IPS-NIHi11 (cell line): Measurements from ENCODE around the gene KAZN.

Experiments
- DNase-seq: peaks from one replicate; pipeline ENCODE4 v3.0.0; 2012; ENCODE audit warnings: mixed read lengths, low spot score

Gene KAZN

DNA sequence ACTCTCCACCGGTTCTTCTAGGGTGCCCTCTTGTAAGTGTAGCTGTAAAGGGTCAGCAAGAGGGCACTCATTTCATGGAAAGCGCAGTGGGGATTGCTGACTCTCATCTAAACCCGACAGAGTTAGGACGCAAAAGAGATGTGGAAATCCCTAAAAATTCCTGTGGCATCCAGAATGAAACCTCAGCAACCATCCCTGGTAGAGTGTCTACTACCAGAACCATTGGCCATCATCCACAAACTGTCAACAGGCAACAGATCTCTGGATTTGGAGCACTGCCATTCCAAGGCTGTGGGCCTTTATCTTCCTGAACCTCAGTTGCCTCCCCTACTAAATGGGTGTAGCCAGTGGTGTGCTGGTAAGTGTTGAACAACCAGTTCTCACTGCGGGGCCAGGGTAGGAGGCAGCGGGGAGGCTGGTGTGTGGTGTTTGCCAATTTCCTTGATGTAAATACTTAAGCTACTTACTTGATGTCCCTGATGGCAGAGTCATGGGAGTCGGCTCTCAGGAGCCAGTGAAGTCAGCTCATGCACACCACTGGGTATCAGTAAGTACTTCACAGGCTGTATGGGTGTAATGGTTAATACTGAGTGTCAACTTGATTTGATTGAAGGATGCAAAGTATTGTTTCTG lies 195.8 kb downstream of the KAZN start:
- DNase-seq: no peak

DNA sequence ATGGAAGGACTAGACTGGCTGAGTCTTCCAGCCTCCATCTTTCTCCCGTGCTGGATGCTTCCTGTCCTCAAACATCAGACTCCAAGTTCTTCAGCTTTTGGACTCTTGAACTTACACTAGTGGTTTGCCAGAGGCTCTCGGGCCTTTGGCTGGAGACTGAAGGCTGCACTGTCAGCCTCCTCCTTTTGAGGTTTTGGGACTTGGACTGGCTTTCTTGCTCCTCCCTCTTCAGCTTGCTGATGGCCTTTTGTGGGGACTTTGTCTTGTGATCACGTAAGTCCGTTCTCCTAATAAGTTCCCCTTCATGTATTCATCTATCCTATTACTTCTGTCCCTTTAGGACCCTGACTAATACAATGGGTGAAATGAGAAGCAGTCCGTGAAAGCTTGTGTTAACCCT lies 196.4 kb downstream of the KAZN start:
- no peak for DNase-seq

DNA sequence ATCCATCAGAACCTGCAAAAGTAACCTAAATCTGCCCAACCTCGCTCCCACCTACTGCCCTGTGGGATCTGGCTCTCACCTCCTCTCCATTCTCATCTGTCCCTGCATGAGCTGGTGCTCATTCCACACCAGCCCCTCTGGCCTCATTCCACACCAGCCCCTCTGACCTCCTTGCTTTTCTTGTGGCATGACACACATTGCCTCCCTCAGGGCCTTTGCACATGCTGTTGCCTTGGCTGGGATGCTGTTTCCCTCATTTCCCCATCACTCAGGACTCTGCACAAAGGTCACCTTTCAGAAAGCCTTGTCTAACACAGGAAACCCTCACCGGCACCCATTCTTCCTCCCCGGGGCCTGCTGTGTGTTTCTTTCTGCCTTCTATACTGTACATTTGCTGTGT lies 197.1 kb downstream of the KAZN start:
- no peak for DNase-seq

DNA sequence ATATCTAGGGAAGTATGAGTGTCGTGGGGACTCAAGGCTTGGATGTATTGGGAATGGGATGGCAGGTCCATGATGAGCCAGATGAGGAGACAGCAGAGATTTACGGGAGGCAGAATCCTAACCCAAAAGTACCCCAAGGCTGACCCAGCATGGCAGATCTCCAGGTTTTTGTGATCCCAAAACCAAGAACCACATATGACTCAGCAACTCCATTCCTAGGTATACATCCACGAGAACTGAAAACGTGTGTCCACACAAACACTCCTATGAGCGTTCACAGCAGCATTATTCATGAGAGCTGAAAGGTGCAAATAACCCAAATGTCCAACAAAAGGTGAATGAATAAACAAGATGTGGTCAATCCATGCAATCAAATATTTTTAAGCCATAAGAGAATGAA lies 201.5 kb downstream of the KAZN start:
- no peak for DNase-seq

DNA sequence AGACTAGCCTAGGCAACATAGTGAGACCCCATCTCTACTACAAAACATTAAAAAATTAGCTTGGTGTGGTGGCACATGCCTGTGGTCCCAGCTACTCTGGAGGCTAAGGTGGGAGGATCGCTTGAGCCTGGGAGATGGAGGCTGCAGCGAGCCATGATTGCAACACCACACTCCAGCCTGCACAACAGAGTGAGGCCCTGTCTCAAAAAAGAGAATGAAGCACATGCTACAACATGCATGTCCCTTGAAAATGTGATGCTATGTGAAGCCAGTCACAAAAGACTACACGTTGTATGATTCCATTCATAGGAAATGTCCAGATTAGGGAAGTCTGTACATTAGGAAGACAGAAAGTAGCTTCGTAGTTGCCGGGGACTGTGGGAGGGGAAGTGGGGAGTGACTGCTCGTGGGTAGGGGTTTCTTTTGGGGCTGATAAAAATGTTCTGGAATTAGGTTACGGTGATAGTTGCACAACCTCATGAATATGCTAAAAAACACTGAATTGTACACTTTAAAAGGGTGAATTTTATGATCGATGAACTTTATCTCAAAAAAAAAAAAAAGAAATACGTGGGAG lies 202.1 kb downstream of the KAZN start:
- no peak for DNase-seq

DNA sequence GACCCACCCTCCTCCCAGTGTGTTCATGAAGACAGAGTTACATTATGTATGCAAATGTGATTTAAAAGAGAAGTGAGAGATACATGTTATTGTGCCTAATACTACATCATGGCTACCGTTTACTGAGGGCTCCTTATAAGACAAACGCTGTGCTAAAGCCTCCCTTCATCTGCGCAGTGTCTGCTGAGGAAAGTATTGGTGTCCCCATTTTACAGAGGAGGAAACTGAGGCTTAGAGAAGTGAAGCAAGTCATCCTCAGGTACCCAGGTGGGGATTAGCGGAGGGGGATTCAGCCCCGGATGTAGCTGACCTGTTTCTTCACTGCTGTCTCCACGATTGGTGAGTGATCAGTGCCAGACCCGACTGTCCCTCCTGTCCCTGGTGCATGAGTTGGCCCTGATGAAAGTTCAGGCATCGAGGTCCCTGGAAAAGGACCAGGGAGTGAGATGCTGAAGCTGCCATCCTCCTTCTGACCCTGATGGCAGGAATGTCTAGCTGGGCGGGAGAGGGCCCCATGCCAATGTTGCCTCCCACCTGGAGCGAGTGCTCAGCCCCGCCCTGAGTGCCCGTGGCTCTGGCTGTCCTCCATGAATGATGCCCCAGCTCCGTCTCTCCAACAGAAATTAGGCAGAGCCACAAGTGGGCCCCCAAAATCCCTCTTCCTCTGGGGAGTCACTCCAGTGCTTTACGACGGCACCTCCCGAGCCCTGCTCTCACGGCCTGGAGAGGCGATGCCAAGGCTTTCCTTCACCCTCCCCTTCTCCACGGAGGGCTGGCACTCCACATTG lies 204.7 kb downstream of the KAZN start:
- no peak for DNase-seq

DNA sequence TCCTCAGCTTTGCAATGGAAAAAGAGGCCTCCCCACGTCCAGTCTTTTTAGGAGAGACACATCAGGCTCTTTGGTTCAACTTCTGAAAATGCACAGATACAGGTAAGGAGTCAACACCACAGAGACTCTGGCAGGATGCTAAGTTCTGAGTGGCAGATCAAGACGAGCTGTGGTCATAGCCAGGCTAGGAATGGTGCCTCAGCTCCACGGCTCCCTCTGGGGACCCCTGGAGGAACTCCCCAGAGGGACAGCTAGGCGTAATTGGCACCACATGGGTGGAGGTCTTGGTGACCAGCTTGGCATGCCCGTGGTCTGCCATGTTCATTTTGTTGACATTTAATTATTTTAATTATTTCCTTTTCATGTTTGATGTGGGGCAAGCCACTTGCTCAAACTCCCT lies 206.1 kb downstream of the KAZN start:
- DNase-seq: peak; percentile 74

DNA sequence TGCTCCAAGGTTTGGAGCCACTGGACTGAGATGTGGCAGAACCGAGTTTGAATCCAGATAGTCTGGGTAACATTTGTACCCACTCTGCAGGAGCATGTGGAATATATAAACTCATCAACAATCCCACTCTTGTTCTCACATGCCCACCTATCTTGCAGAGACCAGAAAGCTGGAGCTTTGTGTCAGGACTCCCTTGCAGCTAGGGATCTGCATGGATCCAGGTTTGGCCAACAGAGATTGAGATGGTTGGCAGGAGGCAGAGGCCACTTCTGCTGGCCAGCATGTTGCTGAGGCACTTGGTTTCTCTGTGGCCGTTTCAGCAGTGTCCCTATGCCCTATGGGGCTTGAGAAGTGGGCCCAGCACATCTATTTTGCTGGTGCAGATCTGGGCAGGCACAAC lies 208.3 kb downstream of the KAZN start:
- no peak for DNase-seq

DNA sequence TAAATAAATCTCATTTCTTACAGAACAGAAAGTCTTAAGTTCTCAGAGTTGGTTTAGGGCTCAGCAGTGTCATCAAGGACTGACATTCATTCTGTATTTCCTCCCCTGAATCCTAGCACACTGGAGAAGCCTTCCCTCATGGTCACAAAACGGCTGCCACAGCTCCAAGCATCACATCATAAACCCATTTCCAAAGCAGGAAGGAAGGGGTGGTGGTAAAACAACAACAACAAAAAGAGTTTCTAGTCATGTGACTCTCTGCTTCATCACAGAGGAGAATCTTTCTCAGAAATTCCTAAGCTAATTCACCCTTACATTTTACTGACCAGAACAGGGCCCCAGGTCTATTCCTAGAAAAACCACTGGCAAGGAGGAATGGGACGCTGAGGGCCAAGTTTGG lies 210.3 kb downstream of the KAZN start:
- no peak for DNase-seq

DNA sequence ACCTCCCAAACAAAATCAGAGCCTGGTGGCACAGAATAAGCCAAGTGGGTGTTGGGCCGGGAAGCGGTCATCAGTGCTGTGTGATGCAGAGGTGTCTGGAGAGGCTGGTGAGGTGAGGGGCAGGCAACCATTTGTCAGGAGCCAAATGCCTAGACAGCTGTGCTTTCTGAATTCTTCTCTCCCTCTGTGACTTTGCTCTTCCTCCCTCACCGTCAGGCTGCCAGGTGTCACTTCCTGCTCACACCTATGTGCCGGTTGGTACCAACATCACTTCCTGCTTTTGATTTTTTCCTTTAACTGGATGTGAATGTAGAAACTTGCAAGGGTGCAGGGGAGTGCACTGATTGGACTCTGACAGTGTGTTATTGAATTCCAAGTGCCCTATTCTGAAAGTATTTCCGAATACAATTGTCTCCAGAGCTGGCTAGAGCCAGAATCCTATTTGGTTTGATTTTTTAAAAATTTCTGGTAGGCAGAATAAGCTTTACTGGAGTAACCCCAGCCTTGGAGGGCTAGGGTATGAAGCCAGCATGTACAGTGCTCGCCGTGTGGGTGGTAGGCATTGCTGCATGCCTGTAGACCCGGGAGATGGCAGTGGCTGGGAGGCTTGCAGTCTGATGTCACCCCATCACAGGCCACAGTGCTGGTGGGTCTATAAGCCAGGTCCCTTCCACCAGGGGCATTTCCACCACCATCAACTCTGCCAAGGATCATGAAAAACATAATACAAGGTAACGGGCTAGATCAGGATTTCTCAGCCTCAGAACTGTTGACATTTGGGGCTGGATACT lies 210.9 kb downstream of the KAZN start:
- no peak for DNase-seq

DNA sequence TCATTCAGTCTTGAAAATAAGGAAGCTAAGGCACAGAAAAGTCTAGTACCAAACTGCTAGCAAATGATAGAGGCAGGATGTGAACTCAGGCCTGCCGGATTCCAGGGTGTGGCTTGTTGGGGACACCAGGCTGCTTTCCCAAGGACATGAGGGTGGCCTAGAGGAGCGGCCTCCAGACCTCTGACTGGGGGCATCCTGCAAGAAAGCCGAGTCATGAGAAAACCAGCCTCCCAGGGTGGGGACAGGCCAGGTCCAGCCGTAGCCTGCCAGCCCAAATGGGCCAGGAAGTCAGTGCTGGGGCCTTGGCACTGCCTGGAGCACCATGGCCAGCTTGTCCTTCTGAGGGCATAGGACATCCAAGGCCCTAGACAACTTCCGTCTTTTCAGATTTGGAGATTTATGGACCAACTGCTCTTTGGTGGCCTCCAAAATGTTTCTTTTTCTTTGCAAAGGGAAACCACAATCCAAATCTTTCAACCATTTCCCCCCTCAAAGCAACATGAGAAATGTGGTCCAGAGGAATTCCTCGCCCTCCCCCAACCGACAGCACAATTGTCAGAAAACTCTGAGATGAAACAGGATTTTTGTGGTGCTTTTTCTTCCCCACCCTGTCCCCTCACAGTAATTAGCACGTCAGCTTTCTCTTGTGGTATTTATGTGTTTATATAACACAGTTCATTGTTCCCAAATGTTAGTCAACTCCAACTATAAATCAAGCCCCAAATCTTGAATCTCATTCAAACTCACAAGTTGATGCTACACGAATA lies 212.3 kb downstream of the KAZN start:
- DNase-seq: no peak

DNA sequence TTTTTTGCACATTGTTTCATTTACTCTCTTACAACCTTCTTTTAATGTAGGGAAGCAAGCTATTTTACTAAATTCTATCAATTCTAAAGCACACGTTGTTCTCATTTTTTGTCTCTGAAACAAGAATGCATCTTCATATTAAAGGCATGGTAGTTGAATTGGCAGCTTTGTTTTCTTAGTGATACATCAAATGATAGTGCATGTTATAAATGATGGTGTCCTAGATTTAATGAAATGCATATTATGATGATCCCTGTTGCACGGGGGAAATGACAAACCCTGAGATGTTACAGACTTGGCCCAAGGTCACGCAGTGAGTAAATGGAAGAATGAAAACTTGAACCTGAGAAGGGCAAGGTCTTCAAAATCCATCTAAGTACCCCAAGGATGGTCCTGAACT lies 213.1 kb downstream of the KAZN start:
- no peak for DNase-seq

DNA sequence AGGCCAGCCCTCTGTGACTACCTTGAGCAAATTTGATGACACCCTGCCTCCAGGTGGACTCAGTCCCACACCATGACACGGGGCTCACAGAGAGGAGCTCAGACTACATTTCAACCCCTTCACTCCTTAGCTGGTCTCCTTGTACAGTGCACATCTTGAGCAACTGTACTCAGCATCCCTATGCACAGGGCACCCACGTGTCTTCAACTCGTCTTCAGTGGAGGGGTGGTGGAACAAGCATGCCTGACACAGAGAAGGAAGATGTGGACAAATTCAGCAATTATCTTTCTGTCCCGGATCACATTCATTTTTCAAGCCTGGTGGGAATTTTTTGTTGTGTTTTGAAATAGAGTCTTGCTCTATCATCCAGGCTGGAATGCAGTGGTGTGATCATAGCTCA lies 213.7 kb downstream of the KAZN start:
- no peak for DNase-seq

DNA sequence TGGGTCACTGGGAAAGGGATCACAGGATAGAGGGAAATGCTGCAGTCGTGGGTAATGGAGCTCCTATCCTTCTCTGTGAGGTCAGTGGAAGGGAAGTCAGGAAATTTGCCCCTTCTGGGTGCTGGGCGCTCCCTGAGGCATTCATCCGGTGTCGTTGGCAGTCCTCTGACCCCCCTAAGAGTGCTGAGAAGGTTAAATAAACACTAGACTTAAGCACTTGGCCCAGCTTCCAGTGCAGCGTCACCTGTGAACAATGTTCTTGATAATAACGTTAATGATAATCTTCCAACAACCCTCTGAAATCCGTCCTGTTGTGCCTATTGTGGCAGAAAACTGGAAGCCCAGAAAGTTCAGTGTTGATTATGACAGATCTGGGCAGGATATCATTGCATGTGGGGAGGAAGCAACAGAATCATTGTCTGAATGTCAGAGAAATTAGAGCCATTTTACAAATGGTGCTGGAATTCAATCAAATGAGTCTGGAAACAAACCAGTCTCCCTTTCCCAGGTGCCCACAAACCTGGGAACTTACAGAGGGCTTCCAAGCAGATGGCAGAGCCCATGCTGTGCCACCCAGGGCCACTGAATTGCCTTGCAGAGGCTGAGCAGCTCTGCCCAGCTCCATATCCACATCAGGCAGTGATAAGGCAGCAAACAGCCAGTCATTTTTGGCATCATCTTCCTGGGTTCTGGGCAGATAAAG lies 216.8 kb downstream of the KAZN start:
- DNase-seq: no peak

DNA sequence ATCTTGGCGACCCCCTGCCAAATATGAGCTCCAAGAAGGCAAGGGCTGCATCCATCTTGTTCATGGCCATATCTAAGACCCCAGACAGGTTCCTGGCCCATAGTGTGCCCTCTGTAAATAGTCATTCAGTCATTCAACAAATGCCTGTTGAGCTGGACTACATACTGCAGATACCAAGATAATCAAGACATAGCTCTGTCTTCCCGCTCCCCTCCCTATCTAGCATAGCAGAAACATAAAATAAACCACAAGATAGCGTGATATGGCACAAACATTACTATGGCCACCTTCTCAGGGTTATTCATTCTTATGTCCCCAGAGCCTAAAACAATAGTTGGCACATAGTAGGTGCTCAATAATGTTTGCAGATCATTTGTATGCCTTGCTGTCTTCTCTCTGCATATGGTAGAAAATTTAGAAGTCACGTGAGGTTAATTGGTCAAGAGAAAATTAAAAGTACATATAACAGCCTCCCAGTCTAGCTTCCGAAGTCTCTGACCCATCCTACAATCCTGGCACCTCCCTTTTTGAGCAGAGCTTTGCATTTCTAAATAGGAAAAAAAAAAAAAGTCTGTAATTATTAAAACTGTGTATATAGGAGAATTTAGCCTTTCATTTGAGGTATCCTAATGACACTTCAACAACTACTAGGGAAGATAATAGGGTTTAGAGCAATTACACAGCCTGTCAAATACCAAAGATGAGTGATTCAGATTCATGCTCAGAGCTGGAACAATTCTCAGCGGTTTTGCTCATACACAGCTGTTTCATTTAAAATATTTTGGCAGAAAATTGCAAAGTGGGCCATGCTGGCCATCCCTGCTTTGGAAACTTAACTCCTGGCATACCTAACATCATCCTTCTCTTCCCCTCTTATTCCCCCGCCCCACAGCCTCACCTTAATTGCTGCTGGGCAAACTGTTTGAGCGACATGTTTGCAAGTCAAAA lies 219.0 kb downstream of the KAZN start:
- DNase-seq: no peak

DNA sequence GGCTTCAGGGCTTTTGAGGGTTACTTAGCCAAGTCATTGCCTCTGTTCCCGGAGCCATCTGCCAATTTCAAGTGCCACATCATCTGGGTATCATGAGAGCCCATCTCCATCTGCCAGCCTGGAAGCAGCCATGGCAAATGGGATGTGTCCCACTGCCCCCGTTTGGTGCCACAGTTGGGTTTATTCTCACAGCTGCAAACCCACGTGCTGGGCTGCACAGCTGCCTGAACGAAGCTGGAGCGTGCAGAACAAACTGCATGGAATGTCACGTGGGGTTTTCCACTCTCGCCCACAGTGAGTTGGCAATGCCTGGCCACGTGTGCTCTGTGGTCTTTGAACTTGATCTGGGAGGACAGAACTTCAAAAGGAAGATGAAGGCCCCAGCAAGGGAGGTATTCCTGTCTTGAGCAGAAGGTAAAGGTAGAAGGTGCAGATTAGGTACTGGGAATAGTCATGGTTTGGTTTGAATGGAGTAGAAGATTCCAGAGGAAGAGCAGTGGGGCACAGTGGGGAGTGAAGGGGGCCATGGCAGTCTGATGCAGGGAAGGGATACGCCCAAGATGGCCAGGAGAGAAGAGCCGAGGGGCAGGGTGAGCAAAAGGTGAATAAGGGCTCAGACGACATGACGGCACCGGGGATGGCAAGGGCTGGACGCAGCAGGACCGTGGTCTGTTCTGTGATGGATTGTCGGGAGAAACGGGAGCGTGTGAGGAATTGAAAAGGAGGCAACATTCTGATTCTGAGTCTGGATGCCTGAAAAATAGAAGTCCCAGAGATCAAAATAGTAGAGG lies 222.0 kb downstream of the KAZN start:
- no peak for DNase-seq

DNA sequence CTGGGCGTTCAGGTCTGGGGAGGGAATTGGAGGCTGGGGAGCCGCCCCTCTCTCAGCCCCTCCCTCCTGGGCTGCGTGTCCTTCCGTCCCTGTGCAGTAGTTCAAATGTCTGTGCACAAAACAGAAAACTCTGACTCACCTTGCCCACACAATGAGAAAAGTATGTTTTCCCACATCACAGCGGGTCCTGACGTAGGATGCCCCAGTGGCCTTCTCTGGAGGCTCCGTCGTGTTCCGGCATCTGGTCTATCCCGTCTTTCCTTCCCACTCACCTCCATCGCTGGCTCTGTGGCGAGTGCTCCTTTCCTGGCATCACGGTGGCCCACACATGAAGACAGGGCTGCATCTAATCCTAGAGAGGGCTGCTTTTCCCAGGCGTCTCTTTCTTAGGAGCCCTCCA lies 224.0 kb downstream of the KAZN start:
- DNase-seq: no peak

DNA sequence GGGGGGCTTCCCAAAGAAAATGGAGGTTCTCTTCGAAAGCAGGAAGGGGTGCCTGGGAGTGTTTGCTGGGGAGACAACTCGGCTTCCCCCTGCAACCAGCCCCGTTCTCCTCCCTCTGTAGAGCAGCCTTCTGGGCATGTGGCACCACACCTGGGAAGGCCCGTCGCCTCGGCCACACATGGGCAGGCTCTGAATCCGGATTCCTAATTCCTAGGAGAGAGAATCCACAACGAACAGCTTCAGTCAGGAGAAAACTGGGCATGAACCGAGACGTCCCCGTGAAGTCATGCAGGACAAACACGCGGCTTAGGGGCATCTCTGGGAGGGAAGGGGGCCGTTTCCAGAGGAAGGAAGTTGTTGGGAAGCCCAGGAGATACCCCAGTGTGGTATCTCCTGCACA lies 224.5 kb downstream of the KAZN start:
- no peak for DNase-seq

DNA sequence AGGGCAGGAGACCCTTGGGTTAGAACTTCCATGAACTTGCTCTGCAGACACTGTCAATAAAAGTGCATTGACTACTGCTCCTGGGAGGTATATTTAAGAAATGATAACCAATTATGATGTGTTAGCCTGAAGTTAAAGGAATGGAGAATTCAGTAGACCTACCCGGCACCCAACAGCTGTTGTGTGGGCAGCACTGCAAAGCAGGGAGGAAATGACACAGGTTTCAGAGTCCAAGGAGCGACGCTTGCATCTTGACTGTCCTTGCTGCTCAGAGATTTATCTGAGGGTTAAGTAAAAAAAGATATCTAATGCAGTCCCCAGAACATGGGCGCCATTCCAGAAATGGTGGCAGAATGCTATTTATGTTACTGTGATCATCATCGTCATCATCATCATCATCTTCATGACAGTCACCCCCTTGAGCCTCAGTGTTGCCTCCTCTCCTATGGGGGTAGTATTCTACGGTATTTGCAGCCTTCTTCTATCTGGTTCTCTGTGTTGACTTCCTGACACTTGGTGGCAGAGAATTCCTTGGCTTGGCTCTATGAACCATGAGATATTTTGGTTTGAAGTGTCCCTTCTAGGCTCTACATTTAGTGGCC lies 225.9 kb downstream of the KAZN start:
- no peak for DNase-seq
